Adrenal gland (tissue), 5 donors: Measurements from ENCODE around the gene SH2D4B.

Experiments used
- CTCF ChIP-seq, 6 experiments: fragments of 450-650 bp in 4 of 6; fragments of 200-600 bp in 2 of 6; sonication (generic) in 1 of 6; IDR thresholded peaks; 1 replicate in 5 of 6; 2 replicates in 1 of 6; pipeline versions ENCODE4 v1.5.1 to v1.8.0; 2016 to 2021; ENCODE audit warnings: antibody characterized with exemption in 6 of 6, mild to moderate bottlenecking in 2 of 6, moderate library complexity in 1 of 6
- POLR2A ChIP-seq, 2 donors: fragments of 450-650 bp; IDR thresholded peaks; one replicate each; pipeline ENCODE4 v1.6.1; 2017; ENCODE audit warnings: antibody characterized with exemption in 2 of 2, mild to moderate bottlenecking in 2 of 2, moderate library complexity in 1 of 2
- donor health status: DM: no; HTN: no; CAD: no.

- TF ChIP-seq CTCF (IDR thresholded peaks at IDR 0.05) (no peak), POLR2A (IDR thresholded peaks at IDR 0.05) (no peak)
Measured at GRCh38 chr10:80690434-80690833, 152.7 kb downstream of the SH2D4B start.
